ENCODE data around the gene NUP210L. TPM values are rescaled to one million over a fixed set of nuclear protein-coding genes. Genes with fewer than 3 reads are reported as not detected.

The NUP210L gene
- total RNA-seq, 1 donor from 2014 or later: not detected

DNA sequence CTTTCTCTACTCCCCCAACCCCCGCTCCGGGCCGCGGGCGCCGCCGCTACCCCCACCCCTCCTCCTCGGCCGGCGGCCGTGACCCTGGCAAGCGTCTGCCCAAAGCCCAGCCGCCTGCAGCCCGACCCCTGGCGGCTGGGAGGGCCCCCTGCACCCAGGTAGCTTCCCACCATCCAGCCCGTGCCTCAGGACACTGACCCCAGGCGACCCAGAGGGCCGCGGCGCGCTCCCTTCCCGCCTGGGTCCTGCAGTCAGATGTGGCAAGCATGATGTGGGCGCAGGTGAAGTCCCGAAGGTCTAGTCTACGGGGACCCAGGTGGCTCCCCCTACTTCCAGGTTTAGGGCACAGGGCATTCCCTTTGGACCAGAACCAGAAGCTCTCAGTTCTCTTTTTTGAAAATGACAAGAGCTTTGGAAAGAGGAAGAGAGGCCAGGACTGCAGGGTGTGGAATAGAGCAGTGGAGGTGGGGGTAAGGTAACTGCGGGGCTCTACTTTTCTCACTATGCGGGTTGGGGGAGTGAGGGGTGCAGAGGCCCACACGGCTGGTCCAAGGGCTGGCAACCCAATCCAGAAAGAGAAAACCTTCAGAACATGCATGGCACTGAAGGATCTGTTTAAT, 208.1 kb downstream of the NUP210L start, which contains the start of gene DENND4B:
DENND4B (minus strand) TSS at position 97 of the 620 bp plus-strand sequence. CDS start 2,344 bp downstream, outside the sequence.
- Histone ChIP-seq H3K27me3 (ENCODE audit: control insufficient read depth, insufficient read depth, low read length) (no peaks in the 10 kb centered on the region), H3K4me3 (ENCODE audit: low read depth, low read length) (peak within 1 kb of the TSS; percentile 74), H3K36me3 (ENCODE audit: control insufficient read depth, insufficient read depth, low read length) (peaks cover 3% of the 10 kb centered on the region)
- no peak for DNase-seq (ENCODE audit: low read depth)
- TF ChIP-seq, protein P1, sequence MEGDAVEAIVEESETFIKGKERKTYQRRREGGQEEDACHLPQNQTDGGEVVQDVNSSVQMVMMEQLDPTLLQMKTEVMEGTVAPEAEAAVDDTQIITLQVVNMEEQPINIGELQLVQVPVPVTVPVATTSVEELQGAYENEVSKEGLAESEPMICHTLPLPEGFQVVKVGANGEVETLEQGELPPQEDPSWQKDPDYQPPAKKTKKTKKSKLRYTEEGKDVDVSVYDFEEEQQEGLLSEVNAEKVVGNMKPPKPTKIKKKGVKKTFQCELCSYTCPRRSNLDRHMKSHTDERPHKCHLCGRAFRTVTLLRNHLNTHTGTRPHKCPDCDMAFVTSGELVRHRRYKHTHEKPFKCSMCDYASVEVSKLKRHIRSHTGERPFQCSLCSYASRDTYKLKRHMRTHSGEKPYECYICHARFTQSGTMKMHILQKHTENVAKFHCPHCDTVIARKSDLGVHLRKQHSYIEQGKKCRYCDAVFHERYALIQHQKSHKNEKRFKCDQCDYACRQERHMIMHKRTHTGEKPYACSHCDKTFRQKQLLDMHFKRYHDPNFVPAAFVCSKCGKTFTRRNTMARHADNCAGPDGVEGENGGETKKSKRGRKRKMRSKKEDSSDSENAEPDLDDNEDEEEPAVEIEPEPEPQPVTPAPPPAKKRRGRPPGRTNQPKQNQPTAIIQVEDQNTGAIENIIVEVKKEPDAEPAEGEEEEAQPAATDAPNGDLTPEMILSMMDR (IDR thresholded peaks at IDR 0.05; ENCODE audit: insufficient read depth, low read length, poor library complexity, severe bottlenecking): peak; percentile 85

DNA sequence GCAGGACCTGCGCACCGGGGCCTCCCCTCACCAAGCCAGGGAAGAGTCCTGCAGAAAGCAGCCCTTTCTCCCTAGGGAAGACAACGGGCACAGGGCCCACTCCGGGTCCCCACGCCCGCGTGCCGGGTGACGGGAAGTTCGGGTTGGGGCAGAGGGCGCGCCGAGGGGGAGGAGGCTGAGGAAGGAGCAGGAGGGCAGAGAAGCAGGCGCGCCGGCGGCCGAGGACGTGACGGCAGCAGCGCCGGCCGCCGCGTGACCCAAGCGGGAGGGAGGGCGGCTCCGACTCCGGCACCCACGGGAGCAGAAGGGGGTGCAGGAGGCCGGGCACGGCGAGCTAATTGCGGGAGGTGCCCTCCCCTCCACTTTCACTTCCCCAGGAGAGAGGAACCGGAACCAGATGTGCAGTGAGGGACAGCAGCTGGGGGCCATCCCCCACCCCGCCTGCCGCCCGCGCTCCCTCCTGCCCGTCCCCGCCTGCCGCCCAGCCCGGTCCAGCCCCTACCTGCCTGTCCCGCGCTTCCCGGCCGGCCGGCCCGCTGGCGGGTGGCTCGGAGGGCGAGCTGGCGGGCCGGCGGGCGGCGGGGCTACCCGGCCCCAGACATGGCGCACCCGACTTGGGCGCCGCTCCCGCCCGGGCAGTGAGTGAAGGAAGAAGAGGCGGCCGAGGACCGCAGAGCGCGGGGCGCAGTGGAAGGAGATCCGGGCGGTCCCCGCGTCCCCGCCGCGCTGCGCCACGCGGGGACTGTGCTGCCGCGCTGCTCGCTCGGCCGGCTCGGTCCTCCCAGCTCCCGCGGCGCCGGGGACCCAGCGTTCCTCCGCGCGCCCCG, 208.9 kb downstream of the NUP210L start:
- Histone ChIP-seq H3K4me3 (ENCODE audit: low read depth, low read length) (peak overlapping the region; percentile 74), H3K27me3 (ENCODE audit: control insufficient read depth, insufficient read depth, low read length) (no peaks in the 10 kb centered on the region), H3K36me3 (ENCODE audit: control insufficient read depth, insufficient read depth, low read length) (peaks cover 3% of the 10 kb centered on the region)
- TF ChIP-seq, protein P1 (IDR thresholded peaks at IDR 0.05; ENCODE audit: insufficient read depth, low read length, poor library complexity, severe bottlenecking): no peak
- no peak for DNase-seq (ENCODE audit: low read depth)

DNA sequence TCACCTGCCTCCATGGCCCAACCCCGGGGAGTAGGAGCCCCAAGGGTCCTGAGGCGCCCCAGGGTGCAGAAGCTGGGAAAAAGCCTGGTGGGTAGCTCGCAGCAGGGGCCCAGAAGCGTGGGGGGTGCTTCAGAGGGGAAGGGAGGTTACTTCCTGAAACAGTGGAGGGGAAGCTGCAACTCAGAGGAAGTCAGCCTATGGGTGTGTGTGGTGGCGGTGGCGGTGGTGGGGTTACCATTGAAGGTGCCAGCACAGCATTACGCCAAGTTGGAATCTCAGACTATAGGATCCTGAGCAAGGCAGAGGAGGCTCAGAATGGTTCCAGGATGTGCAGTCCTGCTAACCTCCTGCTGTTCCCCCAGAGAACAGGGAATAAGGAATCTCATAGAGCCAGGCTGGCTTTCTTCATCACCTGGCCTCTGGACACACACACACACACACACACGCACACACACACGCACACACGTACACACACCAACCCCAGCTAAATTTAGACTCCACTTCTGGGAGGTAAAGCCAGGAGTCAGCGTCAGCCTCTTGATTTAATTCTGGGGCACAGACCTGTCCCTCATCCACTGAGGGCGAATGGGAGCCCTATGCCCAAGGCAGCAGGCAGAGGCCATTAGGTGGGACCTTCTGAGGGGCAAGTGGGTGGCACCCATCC, 209.6 kb downstream of the NUP210L start:
- Histone ChIP-seq H3K36me3 (ENCODE audit: control insufficient read depth, insufficient read depth, low read length) (peaks cover 3% of the 10 kb centered on the region), H3K4me3 (ENCODE audit: low read depth, low read length) (peak overlapping the region; percentile 74), H3K27me3 (ENCODE audit: control insufficient read depth, insufficient read depth, low read length) (no peaks in the 10 kb centered on the region)
- no peak for DNase-seq (ENCODE audit: low read depth)
- TF ChIP-seq, protein P1 (IDR thresholded peaks at IDR 0.05; ENCODE audit: insufficient read depth, low read length, poor library complexity, severe bottlenecking): no peak

DNA sequence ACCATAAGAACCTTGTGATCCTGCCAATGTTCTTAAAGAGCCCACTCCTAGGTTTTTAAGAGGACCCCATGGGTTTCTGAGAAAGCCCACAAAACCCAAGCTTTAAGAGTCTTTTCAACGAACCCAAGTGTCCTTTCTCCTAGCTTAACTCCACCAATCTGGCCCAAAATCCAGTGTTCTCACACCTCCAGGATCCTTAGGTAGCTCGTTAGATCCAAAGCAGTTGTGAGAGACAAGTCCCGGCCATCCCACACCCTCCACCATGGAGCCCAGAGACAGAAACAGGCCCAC, 210.1 kb downstream of the NUP210L start:
- no peak overlapping the region for H3K4me3 ChIP-seq (ENCODE audit: low read depth, low read length)
- TF ChIP-seq, protein P1 (IDR thresholded peaks at IDR 0.05; ENCODE audit: insufficient read depth, low read length, poor library complexity, severe bottlenecking): no peak
- no peak for DNase-seq (ENCODE audit: low read depth)

DNA sequence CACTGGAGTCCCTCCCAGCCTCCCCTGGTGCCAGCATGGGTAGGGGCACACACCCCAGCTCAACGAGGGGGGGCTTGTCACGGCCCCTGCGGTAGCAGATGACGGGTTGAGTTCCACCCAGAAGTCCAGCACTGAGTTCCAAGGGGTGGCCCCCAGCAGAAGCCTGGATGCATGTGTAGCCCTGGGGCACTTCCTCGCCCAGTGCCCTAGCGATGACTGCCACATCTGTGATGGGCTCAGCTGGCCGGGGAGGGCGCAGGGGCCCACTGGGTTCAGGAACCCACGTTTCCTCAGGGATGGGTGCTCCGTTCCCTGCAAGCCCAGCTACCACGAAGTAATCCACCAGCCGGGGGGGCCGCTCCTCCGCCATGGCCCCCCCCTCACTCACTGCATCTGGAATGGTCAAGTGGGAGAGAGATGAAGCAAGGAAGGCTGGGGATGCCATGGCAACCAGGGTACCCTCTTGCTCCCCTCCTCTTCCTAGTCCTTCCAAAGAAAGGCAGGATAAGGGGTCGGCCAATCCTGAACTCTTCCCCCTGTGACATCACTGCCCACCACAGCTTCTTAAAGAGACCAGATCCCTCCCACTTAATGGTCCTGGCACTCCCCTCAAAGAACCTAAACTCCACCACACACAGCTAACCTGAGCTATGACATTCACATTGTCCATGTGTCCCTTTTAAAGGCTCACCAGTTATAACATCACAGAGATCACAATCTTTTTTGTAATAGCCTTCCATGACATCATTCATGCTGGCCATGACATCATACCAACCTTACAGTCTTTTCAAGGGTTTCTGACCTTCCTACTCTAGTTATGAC, 210.7 kb downstream of the NUP210L start:
- TF ChIP-seq, protein P1 (IDR thresholded peaks at IDR 0.05; ENCODE audit: insufficient read depth, low read length, poor library complexity, severe bottlenecking): no peak
- peaks cover 3% of the 10 kb centered on the region for H3K36me3 ChIP-seq (ENCODE audit: control insufficient read depth, insufficient read depth, low read length)
- H3K27me3 ChIP-seq (ENCODE audit: control insufficient read depth, insufficient read depth, low read length): no peaks in the 10 kb centered on the region
- no peak for DNase-seq (ENCODE audit: low read depth)
- no peak overlapping the region for H3K4me3 ChIP-seq (ENCODE audit: low read depth, low read length)

More for the DNA sequence above, 210.1 kb downstream of the NUP210L start:
- H3K36me3 ChIP-seq (ENCODE audit: control insufficient read depth, insufficient read depth, low read length): peaks cover 3% of the 10 kb centered on the region
- no peaks in the 10 kb centered on the region for H3K27me3 ChIP-seq (ENCODE audit: control insufficient read depth, insufficient read depth, low read length)

Data from kidney epithelial cell (primary cell).